HepG2 (cell line): ENCODE results near the gene MITF.

Experiments used
- CBFB ChIP-seq: sonication (generic); formaldehyde crosslinking; IDR thresholded peaks from 2 replicates; pipeline ENCODE4 v1.4.0; 2020; ENCODE audit warnings: missing genetic modification reagents
- EEA1 ChIP-seq: sonication (generic); formaldehyde crosslinking; IDR thresholded peaks from 2 replicates; pipeline ENCODE4 v1.5.1; 2020; ENCODE audit warnings: mild to moderate bottlenecking, missing genetic modification reagents, borderline replicate concordance
- EZH2 ChIP-seq: conservative IDR thresholded peaks from 2 replicates; pipeline ENCODE4 v1.6.1; 2012; ENCODE audit warnings: mild to moderate bottlenecking, low read depth, low read length, moderate library complexity
- GABPA ChIP-seq, 2 experiments: IDR thresholded peaks; 2 replicates each; pipeline ENCODE4 v1.6.1; 2011 to 2016; ENCODE audit warnings: low read depth in 2 of 2, low read length in 1 of 2, missing biosample characterization in 1 of 2, missing genetic modification characterization in 1 of 2
- GTF2F1 ChIP-seq: fragments of 150-350 bp; IDR thresholded peaks from 2 replicates; pipeline ENCODE4 v1.6.1; 2014; ENCODE audit warnings: low read length
- KDM5A ChIP-seq: fragments of 200-600 bp; sonication (generic); IDR thresholded peaks from 2 replicates; pipeline ENCODE4 v1.7.0; 2018; ENCODE audit warnings: antibody characterized with exemption, mild to moderate bottlenecking, low read length, borderline replicate concordance
- POLR2AphosphoS5 ChIP-seq: IDR thresholded peaks from 2 replicates; pipeline ENCODE4 v1.6.1; 2012; ENCODE audit warnings: low read depth, low read length
- ZNF558 ChIP-seq: sonication (generic); formaldehyde crosslinking; IDR thresholded peaks from 2 replicates; pipeline ENCODE4 v1.9.0; 2022; ENCODE audit warnings: mild to moderate bottlenecking, missing genetic modification reagents, borderline replicate concordance
- TF ChIP-seq, protein P1 (sequence below): sonication (generic); formaldehyde crosslinking; conservative IDR thresholded peaks from 2 replicates; pipeline ENCODE4 v1.4.0; 2020; ENCODE audit warnings: mild to moderate bottlenecking, missing genetic modification reagents, moderate library complexity
- TF ChIP-seq, protein P2 (sequence below): sonication (generic); formaldehyde crosslinking; IDR thresholded peaks from 2 replicates; pipeline ENCODE4 v1.5.0; 2020; ENCODE audit warnings: mild to moderate bottlenecking, missing genetic modification reagents, moderate library complexity
- TF ChIP-seq, protein P3 (sequence below): sonication (generic); formaldehyde crosslinking; IDR thresholded peaks from 2 replicates; pipeline ENCODE4 v1.4.0; 2020; ENCODE audit warnings: missing genetic modification reagents
- TF ChIP-seq, protein P4 (sequence below): sonication (generic); formaldehyde crosslinking; conservative IDR thresholded peaks from 2 replicates; pipeline ENCODE4 v1.4.0; 2020; ENCODE audit warnings: missing genetic modification reagents
- TF ChIP-seq, protein P5 (sequence below), 2 experiments: sonication (generic) in 1 of 2; formaldehyde crosslinking in 1 of 2; IDR thresholded peaks; 2 replicates each; pipeline versions ENCODE4 v1.5.1 to v1.6.1; 2011 to 2020; ENCODE audit warnings: borderline replicate concordance in 1 of 2, low read depth in 1 of 2, low read length in 1 of 2, mild to moderate bottlenecking in 1 of 2, missing genetic modification reagents in 1 of 2, moderate library complexity in 1 of 2

DNA sequence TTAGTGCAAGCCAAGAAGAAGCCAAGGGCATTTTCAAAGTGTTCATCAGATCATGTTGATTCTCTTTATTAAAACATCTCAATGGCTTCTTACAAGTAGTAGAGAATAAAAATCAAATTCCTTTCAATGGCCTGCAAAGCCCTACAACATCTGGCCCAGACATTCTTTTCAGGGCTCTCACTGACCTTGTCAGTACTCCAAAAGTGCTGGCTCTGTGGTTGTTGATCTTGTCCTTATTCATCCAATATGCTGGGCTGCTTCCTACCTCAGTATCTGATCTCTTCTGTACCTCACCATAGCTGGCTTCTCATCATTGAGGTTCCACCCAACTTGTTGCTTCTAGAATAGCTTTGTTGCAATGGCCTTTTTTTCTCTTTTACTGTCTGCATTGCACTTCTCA, 186.2 kb downstream of the MITF start:
- TF ChIP-seq, protein P1, sequence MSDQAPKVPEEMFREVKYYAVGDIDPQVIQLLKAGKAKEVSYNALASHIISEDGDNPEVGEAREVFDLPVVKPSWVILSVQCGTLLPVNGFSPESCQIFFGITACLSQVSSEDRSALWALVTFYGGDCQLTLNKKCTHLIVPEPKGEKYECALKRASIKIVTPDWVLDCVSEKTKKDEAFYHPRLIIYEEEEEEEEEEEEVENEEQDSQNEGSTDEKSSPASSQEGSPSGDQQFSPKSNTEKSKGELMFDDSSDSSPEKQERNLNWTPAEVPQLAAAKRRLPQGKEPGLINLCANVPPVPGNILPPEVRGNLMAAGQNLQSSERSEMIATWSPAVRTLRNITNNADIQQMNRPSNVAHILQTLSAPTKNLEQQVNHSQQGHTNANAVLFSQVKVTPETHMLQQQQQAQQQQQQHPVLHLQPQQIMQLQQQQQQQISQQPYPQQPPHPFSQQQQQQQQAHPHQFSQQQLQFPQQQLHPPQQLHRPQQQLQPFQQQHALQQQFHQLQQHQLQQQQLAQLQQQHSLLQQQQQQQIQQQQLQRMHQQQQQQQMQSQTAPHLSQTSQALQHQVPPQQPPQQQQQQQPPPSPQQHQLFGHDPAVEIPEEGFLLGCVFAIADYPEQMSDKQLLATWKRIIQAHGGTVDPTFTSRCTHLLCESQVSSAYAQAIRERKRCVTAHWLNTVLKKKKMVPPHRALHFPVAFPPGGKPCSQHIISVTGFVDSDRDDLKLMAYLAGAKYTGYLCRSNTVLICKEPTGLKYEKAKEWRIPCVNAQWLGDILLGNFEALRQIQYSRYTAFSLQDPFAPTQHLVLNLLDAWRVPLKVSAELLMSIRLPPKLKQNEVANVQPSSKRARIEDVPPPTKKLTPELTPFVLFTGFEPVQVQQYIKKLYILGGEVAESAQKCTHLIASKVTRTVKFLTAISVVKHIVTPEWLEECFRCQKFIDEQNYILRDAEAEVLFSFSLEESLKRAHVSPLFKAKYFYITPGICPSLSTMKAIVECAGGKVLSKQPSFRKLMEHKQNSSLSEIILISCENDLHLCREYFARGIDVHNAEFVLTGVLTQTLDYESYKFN (CRISPR knock-in tag) = no peak
- TF ChIP-seq, protein P2, sequence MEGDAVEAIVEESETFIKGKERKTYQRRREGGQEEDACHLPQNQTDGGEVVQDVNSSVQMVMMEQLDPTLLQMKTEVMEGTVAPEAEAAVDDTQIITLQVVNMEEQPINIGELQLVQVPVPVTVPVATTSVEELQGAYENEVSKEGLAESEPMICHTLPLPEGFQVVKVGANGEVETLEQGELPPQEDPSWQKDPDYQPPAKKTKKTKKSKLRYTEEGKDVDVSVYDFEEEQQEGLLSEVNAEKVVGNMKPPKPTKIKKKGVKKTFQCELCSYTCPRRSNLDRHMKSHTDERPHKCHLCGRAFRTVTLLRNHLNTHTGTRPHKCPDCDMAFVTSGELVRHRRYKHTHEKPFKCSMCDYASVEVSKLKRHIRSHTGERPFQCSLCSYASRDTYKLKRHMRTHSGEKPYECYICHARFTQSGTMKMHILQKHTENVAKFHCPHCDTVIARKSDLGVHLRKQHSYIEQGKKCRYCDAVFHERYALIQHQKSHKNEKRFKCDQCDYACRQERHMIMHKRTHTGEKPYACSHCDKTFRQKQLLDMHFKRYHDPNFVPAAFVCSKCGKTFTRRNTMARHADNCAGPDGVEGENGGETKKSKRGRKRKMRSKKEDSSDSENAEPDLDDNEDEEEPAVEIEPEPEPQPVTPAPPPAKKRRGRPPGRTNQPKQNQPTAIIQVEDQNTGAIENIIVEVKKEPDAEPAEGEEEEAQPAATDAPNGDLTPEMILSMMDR (CRISPR knock-in tag) = no peak
- TF ChIP-seq EZH2 (no peak), KDM5A (no peak), EEA1 (CRISPR knock-in tag) (no peak), CBFB (CRISPR knock-in tag) (no peak), POLR2AphosphoS5 (no peak), GTF2F1 (no peak), ZNF558 (CRISPR knock-in tag) (no peak), GABPA (IDR thresholded peaks at IDR 0.05; ENCODE audit: low read depth, low read length) (no peak), GABPA (CRISPR knock-in tag; IDR thresholded peaks at IDR 0.05; ENCODE audit: low read depth) (no peak)
- TF ChIP-seq, protein P3, sequence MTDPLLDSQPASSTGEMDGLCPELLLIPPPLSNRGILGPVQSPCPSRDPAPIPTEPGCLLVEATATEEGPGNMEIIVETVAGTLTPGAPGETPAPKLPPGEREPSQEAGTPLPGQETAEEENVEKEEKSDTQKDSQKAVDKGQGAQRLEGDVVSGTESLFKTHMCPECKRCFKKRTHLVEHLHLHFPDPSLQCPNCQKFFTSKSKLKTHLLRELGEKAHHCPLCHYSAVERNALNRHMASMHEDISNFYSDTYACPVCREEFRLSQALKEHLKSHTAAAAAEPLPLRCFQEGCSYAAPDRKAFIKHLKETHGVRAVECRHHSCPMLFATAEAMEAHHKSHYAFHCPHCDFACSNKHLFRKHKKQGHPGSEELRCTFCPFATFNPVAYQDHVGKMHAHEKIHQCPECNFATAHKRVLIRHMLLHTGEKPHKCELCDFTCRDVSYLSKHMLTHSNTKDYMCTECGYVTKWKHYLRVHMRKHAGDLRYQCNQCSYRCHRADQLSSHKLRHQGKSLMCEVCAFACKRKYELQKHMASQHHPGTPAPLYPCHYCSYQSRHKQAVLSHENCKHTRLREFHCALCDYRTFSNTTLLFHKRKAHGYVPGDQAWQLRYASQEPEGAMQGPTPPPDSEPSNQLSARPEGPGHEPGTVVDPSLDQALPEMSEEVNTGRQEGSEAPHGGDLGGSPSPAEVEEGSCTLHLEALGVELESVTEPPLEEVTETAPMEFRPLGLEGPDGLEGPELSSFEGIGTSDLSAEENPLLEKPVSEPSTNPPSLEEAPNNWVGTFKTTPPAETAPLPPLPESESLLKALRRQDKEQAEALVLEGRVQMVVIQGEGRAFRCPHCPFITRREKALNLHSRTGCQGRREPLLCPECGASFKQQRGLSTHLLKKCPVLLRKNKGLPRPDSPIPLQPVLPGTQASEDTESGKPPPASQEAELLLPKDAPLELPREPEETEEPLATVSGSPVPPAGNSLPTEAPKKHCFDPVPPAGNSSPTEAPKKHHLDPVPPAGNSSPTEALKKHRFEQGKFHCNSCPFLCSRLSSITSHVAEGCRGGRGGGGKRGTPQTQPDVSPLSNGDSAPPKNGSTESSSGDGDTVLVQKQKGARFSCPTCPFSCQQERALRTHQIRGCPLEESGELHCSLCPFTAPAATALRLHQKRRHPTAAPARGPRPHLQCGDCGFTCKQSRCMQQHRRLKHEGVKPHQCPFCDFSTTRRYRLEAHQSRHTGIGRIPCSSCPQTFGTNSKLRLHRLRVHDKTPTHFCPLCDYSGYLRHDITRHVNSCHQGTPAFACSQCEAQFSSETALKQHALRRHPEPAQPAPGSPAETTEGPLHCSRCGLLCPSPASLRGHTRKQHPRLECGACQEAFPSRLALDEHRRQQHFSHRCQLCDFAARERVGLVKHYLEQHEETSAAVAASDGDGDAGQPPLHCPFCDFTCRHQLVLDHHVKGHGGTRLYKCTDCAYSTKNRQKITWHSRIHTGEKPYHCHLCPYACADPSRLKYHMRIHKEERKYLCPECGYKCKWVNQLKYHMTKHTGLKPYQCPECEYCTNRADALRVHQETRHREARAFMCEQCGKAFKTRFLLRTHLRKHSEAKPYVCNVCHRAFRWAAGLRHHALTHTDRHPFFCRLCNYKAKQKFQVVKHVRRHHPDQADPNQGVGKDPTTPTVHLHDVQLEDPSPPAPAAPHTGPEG (CRISPR knock-in tag) = no peak
- TF ChIP-seq, protein P4, sequence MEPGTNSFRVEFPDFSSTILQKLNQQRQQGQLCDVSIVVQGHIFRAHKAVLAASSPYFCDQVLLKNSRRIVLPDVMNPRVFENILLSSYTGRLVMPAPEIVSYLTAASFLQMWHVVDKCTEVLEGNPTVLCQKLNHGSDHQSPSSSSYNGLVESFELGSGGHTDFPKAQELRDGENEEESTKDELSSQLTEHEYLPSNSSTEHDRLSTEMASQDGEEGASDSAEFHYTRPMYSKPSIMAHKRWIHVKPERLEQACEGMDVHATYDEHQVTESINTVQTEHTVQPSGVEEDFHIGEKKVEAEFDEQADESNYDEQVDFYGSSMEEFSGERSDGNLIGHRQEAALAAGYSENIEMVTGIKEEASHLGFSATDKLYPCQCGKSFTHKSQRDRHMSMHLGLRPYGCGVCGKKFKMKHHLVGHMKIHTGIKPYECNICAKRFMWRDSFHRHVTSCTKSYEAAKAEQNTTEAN (CRISPR knock-in tag) = no peak
- TF ChIP-seq, protein P5, sequence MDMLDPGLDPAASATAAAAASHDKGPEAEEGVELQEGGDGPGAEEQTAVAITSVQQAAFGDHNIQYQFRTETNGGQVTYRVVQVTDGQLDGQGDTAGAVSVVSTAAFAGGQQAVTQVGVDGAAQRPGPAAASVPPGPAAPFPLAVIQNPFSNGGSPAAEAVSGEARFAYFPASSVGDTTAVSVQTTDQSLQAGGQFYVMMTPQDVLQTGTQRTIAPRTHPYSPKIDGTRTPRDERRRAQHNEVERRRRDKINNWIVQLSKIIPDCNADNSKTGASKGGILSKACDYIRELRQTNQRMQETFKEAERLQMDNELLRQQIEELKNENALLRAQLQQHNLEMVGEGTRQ (IDR thresholded peaks at IDR 0.05; ENCODE audit: low read depth, low read length) = no peak
- TF ChIP-seq, protein P5 (CRISPR knock-in tag; IDR thresholded peaks at IDR 0.05; ENCODE audit: borderline replicate concordance) = no peak
